ENCODE results near the gene RPS6KA5. TPM values are rescaled to one million over a fixed set of nuclear protein-coding genes. Genes with fewer than 3 reads are reported as not detected.

Gene RPS6KA5
- total RNA-seq, 2 donors from 2014 or later: 8.9 to 10.3 TPM

DNA sequence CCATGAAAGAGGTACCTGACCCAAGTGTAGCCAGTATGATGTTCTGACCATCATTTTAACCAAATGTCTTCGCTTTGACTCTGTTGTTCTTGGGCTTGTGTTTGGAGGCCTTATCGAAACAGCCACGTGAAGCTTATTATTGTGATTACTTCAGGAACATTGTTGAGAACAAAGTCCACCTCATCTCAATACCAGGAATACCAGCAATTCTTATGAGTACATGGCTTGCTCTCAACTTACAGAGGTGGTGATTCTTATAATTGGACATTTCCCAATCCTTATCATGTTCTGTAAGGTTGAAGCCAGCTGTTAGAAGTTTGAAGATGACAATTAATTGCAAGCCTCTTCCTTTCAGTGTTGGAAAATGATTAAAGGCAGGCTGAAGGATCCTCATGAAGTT lies 21.8 kb upstream of the RPS6KA5 start:
- no peaks in the 10 kb centered on the region for H3K27me3 ChIP-seq (replicated peaks; ENCODE audit: insufficient read depth)
- WGBS: 89% methylated on average over 3 of the region's 3 CpGs
- DNase-seq (ENCODE audit: low spot score): no peak
- no peaks in the 10 kb centered on the region for H3K36me3 ChIP-seq
- no peak for TF ChIP-seq POLR2AphosphoS5 (IDR thresholded peaks at IDR 0.05)
- TF ChIP-seq CTCF (IDR thresholded peaks at IDR 0.05): no peak
- H3K27ac ChIP-seq: no peak overlapping the region
- no peak overlapping the region for H3K4me3 ChIP-seq
- no peaks in the 10 kb centered on the region for H3K4me1 ChIP-seq (replicated peaks)
- intact Hi-C loops (cut with DNase I): no loop called here
- no peaks in the 10 kb centered on the region for H3K9me3 ChIP-seq

DNA sequence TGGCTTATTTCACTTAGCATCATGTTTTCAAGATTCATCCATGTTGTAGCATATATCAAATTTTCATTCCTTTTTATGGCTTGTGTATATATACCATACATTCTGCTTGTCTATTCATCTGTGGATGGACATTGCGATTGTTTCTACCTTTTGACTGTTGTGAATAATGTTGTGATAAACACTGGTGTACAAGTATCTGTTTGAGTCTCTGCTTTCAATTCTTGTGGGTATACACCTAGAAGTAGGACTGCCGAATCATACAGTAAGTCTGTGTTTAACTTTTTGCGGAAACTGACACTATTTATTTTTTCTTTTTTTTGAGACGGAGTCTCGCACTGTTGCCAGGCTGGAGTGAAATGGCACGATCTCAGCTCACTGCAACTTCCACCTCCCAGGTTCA lies 19.6 kb upstream of the RPS6KA5 start:
- WGBS: 94% methylated on average over 6 of the region's 6 CpGs
- H3K4me1 ChIP-seq (replicated peaks): no peaks in the 10 kb centered on the region
- H3K36me3 ChIP-seq: no peaks in the 10 kb centered on the region
- no peaks in the 10 kb centered on the region for H3K9me3 ChIP-seq
- intact Hi-C loops (cut with DNase I): no loop called here
- H3K27ac ChIP-seq: no peak overlapping the region
- H3K27me3 ChIP-seq (replicated peaks; ENCODE audit: insufficient read depth): no peaks in the 10 kb centered on the region
- no peak overlapping the region for H3K4me3 ChIP-seq
- TF ChIP-seq POLR2A (IDR thresholded peaks at IDR 0.05): no peak
- no peak for TF ChIP-seq CTCF (IDR thresholded peaks at IDR 0.05)
- no peak for TF ChIP-seq POLR2AphosphoS5 (IDR thresholded peaks at IDR 0.05)
- no peak for DNase-seq (ENCODE audit: low spot score)

GRCh38 chr14:91078095-91078737 lies 17.8 kb upstream of the RPS6KA5 start:
- no peak overlapping the region for H3K4me3 ChIP-seq
- DNase-seq (ENCODE audit: low spot score): no peak
- H3K27ac ChIP-seq: no peak overlapping the region
- intact Hi-C loops (cut with DNase I): no loop called here
- H3K36me3 ChIP-seq: no peaks in the 10 kb centered on the region
- WGBS: 95% methylated on average over 9 of the region's 9 CpGs
- no peaks in the 10 kb centered on the region for H3K4me1 ChIP-seq (replicated peaks)
- H3K27me3 ChIP-seq (replicated peaks; ENCODE audit: insufficient read depth): no peaks in the 10 kb centered on the region
- no peak for TF ChIP-seq POLR2AphosphoS5 (IDR thresholded peaks at IDR 0.05)
- TF ChIP-seq CTCF (IDR thresholded peaks at IDR 0.05): no peak
- no peak for TF ChIP-seq POLR2A (IDR thresholded peaks at IDR 0.05)
- H3K9me3 ChIP-seq: no peaks in the 10 kb centered on the region

- Histone ChIP-seq H3K27ac (no peak overlapping the region), H3K4me3 (no peak overlapping the region), H3K36me3 (no peaks in the 10 kb centered on the region), H3K9me3 (no peaks in the 10 kb centered on the region), H3K27me3 (replicated peaks; ENCODE audit: insufficient read depth) (no peaks in the 10 kb centered on the region), H3K4me1 (replicated peaks) (no peaks in the 10 kb centered on the region)
- intact Hi-C loops (cut with DNase I): no loop called here
- no peak for DNase-seq (ENCODE audit: low spot score)
- WGBS: 75% methylated on average over 5 of the region's 5 CpGs
- TF ChIP-seq CTCF (IDR thresholded peaks at IDR 0.05) (no peak), POLR2A (IDR thresholded peaks at IDR 0.05) (no peak), POLR2AphosphoS5 (IDR thresholded peaks at IDR 0.05) (no peak)
Measured at GRCh38 chr14:91075553-91075952, 15.1 kb upstream of the RPS6KA5 start.

GRCh38 chr14:91070572-91070971 lies 10.1 kb upstream of the RPS6KA5 start:
- intact Hi-C loops (cut with DNase I): no loop called here

More at GRCh38 chr14:91070572-91070971, 10.1 kb upstream of the RPS6KA5 start:
- Histone ChIP-seq H3K9me3 (no peaks in the 10 kb centered on the region), H3K27ac (no peak overlapping the region), H3K4me3 (no peak overlapping the region), H3K36me3 (no peaks in the 10 kb centered on the region), H3K4me1 (replicated peaks) (no peaks in the 10 kb centered on the region), H3K27me3 (replicated peaks; ENCODE audit: insufficient read depth) (no peaks in the 10 kb centered on the region)
- DNase-seq (ENCODE audit: low spot score): no peak
- TF ChIP-seq POLR2A (IDR thresholded peaks at IDR 0.05): no peak
- TF ChIP-seq CTCF (IDR thresholded peaks at IDR 0.05): no peak
- no peak for TF ChIP-seq POLR2AphosphoS5 (IDR thresholded peaks at IDR 0.05)
